GM12878 (cell line): ENCODE measurements around the gene FARS2. TPM values are rescaled to one million over a fixed set of nuclear protein-coding genes. Genes with fewer than 3 reads are reported as not detected.

Experiments used
- ATAC-seq: fragments of 200-7000 bp; cut with Tn5 transposase; 3 replicates; pipeline ENCODE4 v1.9.1; 2020; ENCODE audit warnings: mild to moderate bottlenecking, moderate library complexity
- BruUV-seq: library from RNA; stranded (reverse); fragments of 400-500 nt; replicated peaks from 2 replicates; lab custom pipeline; 2021; lab: Mats Ljungman, UMichigan
- CTCF ChIA-PET: fragments of 300-600 bp; sonication (Branson Sonifier 250); formaldehyde crosslinking; extraction: SDS; loops from one replicate; lab custom pipeline; 2021; ENCODE audit warnings: inconsistent platforms; lab: Yijun Ruan, JAX
- POLR2A ChIA-PET: fragments of 350-600 bp; formaldehyde crosslinking; extraction: SDS; loops from one replicate; lab custom pipeline; 2021; ENCODE audit warnings: inconsistent platforms; lab: Charles Lee
- RAD21 ChIA-PET: fragments of 300-600 bp; sonication (Branson Sonifier 250); formaldehyde crosslinking; loops from one replicate; lab custom pipeline; 2023; ENCODE audit warnings: antibody characterized with exemption; ENCODE audit not compliant: unreplicated experiment; lab: Charles Lee
- SMC1A ChIA-PET: fragments of 300-600 bp; sonication (Branson Sonifier 250); formaldehyde crosslinking; loops from one replicate; lab custom pipeline; 2023; ENCODE audit not compliant: unreplicated experiment, uncharacterized antibody; lab: Charles Lee
- DNase-seq: peaks from one replicate; pipeline ENCODE4 v3.0.0-alpha.2; 2011; ENCODE audit warnings: low read depth, low spot score
- FAIRE-seq: peaks from 3 replicates; lab custom pipeline; 2011; peaks lifted over from hg19 to GRCh38; lab: Jason Lieb, UNC
- H2AFZ ChIP-seq: 2 replicates; pipeline ENCODE4 v1.6.0; 2011; ENCODE audit warnings: low read depth, low read length, control low read depth; ENCODE audit not compliant: control insufficient read depth
- H3K27ac ChIP-seq: 2 replicates; pipeline ENCODE4 v1.5.1; 2011; ENCODE audit warnings: control low read depth; ENCODE audit not compliant: control insufficient read depth, insufficient read depth
- H3K27me3 ChIP-seq, 2 experiments: replicated peaks in 1 of 2; 2 replicates each; pipeline versions ENCODE4 v1.6.0 to v1.6.1; 2011; ENCODE audit warnings: low read length in 1 of 2; ENCODE audit not compliant: control insufficient read depth in 2 of 2, insufficient read depth in 2 of 2
- H3K36me3 ChIP-seq, 2 experiments: 2 replicates each; pipeline ENCODE4 v1.5.1; 2011; ENCODE audit warnings: low read length in 1 of 2; ENCODE audit not compliant: control insufficient read depth in 2 of 2, insufficient read depth in 2 of 2
- H3K4me1 ChIP-seq: 2 replicates; pipeline ENCODE4 v1.6.1; 2011; ENCODE audit warnings: mild to moderate bottlenecking, low read length, moderate library complexity, mixed read lengths; ENCODE audit not compliant: control insufficient read depth, insufficient read depth
- H3K4me2 ChIP-seq: 2 replicates; pipeline ENCODE4 v1.6.0; 2011; ENCODE audit warnings: control low read depth; ENCODE audit not compliant: control insufficient read depth, insufficient read depth
- H3K4me3 ChIP-seq: fragments of 200-600 bp; sonication (generic); 2 replicates; pipeline ENCODE4 v1.5.1; 2016
- H3K79me2 ChIP-seq: 2 replicates; pipeline ENCODE4 v1.6.0; 2011; ENCODE audit warnings: low read length; ENCODE audit not compliant: control insufficient read depth, insufficient read depth
- H3K9ac ChIP-seq: 2 replicates; pipeline ENCODE4 v1.8.0; 2011; ENCODE audit warnings: low read length, control low read depth, mixed read lengths; ENCODE audit not compliant: control insufficient read depth, insufficient read depth
- H3K9me3 ChIP-seq: replicated peaks from 3 replicates; pipeline ENCODE4 v1.5.1; 2011; ENCODE audit warnings: mild to moderate bottlenecking, low read length; ENCODE audit not compliant: control insufficient read depth, insufficient read depth
- H4K20me1 ChIP-seq: 2 replicates; pipeline ENCODE4 v1.6.0; 2011; ENCODE audit not compliant: control insufficient read depth, insufficient read depth
- BACH1 ChIP-seq: fragments of 450-650 bp; IDR thresholded peaks from 2 replicates; pipeline ENCODE4 v1.6.1; 2017; ENCODE audit warnings: mild to moderate bottlenecking, borderline replicate concordance
- BHLHE40 ChIP-seq, 2 experiments: fragments of 450-650 bp in 1 of 2; IDR thresholded peaks; 2 replicates each; pipeline ENCODE4 v1.6.1; 2011 to 2017; ENCODE audit warnings: low read depth in 2 of 2, borderline replicate concordance in 1 of 2, improper control_type of control experiment in 1 of 2, low read length in 1 of 2, mild to moderate bottlenecking in 1 of 2
- CHD4 ChIP-seq: fragments of 200-600 bp; sonication (generic); IDR thresholded peaks from 2 replicates; pipeline ENCODE4 v1.6.1; 2016; ENCODE audit warnings: mild to moderate bottlenecking
- E4F1 ChIP-seq: fragments of 450-650 bp; IDR thresholded peaks from 2 replicates; pipeline ENCODE4 v1.6.1; 2018; ENCODE audit warnings: borderline replicate concordance, mild to moderate bottlenecking; ENCODE audit not compliant: partially characterized antibody
- IKZF2 ChIP-seq, 2 experiments: fragments of 450-650 bp; IDR thresholded peaks; 2 replicates each; pipeline ENCODE4 v1.6.1; 2017; ENCODE audit warnings: mild to moderate bottlenecking in 2 of 2, moderate library complexity in 2 of 2
- MTA3 ChIP-seq: IDR thresholded peaks from 2 replicates; pipeline ENCODE4 v1.6.1; 2012; ENCODE audit warnings: low read length, inconsistent platforms, borderline replicate concordance
- MYB ChIP-seq: fragments of 150-350 bp; IDR thresholded peaks from 2 replicates; pipeline ENCODE4 v1.6.1; 2014; ENCODE audit warnings: mild to moderate bottlenecking, low read depth, low read length, borderline replicate concordance
- RELA ChIP-seq: fragments of 450-650 bp; IDR thresholded peaks from 2 replicates; pipeline ENCODE4 v1.8.0; 2014; ENCODE audit warnings: borderline replicate concordance; ENCODE audit not compliant: partially characterized antibody
- SPI1 ChIP-seq: IDR thresholded peaks from 2 replicates; pipeline ENCODE4 v1.6.1; 2011; ENCODE audit warnings: low read depth, mild to moderate bottlenecking, low read length, moderate library complexity, borderline replicate concordance; ENCODE audit not compliant: insufficient read depth
- SUZ12 ChIP-seq: fragments of 200-600 bp; sonication (generic); IDR thresholded peaks from one replicate; pipeline ENCODE4 v1.6.1; 2018; ENCODE audit warnings: antibody characterized with exemption, mild to moderate bottlenecking; ENCODE audit not compliant: unreplicated experiment
- YY1 ChIP-seq: IDR thresholded peaks from 2 replicates; pipeline ENCODE4 v1.6.1; 2011; ENCODE audit warnings: low read depth, mild to moderate bottlenecking, low read length
- WGBS: methylation state at CpG from one replicate; pipeline ENCODE4 v1.1.6; 2016; ENCODE audit warnings: low lambda C conversion rate; ENCODE audit not compliant: insufficient replicate concordance, insufficient coverage; ENCODE audit errors: missing lambda C conversion rate; 5-methylcytosine and 5-hydroxymethylcytosine counted together
- in situ Hi-C: fragments of 300-500 bp; cut with MboI; formaldehyde crosslinking; loops from 9 replicates; pipeline ENCODE4 v1.14.3; 2018; ENCODE audit warnings: mixed read lengths
- intact Hi-C: fragments of 100-400 bp; cut with micrococcal nuclease; formaldehyde crosslinking; loops from one replicate; pipeline ENCODE4 v1.14.2; 2022; ENCODE audit not compliant: unreplicated experiment
- polyA plus RNA-seq, 11 experiments: library from polyadenylated mRNA; depleted of rRNA in 4 of 11; unstranded in 6 of 11; stranded (reverse) in 5 of 11; fragments of >200 nt; fragmentation: Nextera tagmentation in 4 of 11; fragmentation: Illumina TruSeq in 1 of 11; extraction: Ambion mirVana in 4 of 11; extraction: Trizol in 1 of 11; gene quantifications; 1 replicate in 1 of 11; 2 replicates in 10 of 11; pipeline versions ENCODE4 v1.2.1 to v1.2.3, GENCODE V29; 2011 to 2016; ENCODE audit warnings: inconsistent platforms in 2 of 11, missing spikeins in 2 of 11, low read depth in 1 of 11
- total RNA-seq, 4 experiments: library from RNA; depleted of rRNA in 3 of 4; stranded (reverse); fragments of >200 nt in 3 of 4; fragmentation: Illumina TruSeq in 1 of 4; extraction: Trizol in 1 of 4; gene quantifications; 2 replicates each; pipeline versions ENCODE4 v1.2.1 to v1.2.3, GENCODE V29; 2013 to 2021

The FARS2 gene
- total and polyA plus RNA-seq, 10 of the 15 experiments (the other 5 are each of a cell fraction or from before 2014, with no cell fraction given): 16.8 to 46.7 (median 25.6) TPM

DNA sequence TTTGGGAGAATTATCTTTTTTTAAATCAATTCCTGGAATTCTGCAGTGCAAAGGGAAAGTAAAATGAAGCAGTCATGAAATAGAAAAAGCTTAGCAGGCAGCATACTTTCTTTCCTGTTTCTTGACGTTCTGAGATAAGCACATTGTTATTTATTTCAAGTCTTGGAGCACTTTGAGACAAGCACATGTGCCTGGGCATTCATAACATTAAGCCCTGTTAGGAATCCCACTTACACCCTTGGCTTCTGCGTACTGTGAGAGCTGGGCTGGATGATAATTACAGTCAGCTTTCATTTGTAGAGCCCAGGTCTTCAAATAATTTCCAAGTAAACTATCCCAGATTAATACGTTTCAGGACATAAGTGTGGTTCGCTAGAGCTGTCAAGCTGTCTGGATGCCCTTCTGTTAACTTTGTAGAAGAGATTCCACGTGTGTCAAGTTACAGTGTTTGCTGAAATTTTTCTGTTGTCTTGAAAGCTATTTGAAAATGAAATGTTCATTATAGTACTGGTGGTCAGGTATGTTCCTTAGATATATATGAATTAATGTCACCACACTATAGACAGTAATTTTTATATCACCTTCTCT lies 8.9 kb downstream of the FARS2 start:
- Histone ChIP-seq H3K4me2 (no peak overlapping the region), H3K9ac (no peak overlapping the region), H3K79me2 (peaks cover 3% of the 10 kb centered on the region), H3K27ac (no peak overlapping the region), H2AFZ (no peak overlapping the region), H3K4me1 (no peaks in the 10 kb centered on the region), H3K4me3 (no peak overlapping the region), H3K36me3 (no peaks in the 10 kb centered on the region; a peak in 2 of 4 replicates), H3K9me3 (no peaks in the 10 kb centered on the region), H3K27me3 (no peaks in the 10 kb centered on the region), H4K20me1 (no peaks in the 10 kb centered on the region)
- FAIRE-seq (no peak), DNase-seq (no peak), ATAC-seq (no peak)
- intact Hi-C loops (no loop called here), in situ Hi-C loops (no loop called here)
- SMC1A ChIA-PET: interaction anchor here (1.0 to 1.6 kb wide), 3 partner anchors 10 to 96 kb away, joined by 3 read pairs; no protein-coding TSS in a partner anchor
- POLR2A ChIA-PET: no interaction called here
- RAD21 ChIA-PET: no interaction called here
- BruUV-seq: no TSS peak
- TF ChIP-seq BACH1 (no peak), MYB (no peak), IKZF2 (IDR thresholded peaks at IDR 0.05) (no peak), YY1 (no peak), CHD4 (no peak)
- CTCF ChIA-PET: no interaction called here
- 76% methylated on average over 5 of the region's 5 CpGs for WGBS

DNA sequence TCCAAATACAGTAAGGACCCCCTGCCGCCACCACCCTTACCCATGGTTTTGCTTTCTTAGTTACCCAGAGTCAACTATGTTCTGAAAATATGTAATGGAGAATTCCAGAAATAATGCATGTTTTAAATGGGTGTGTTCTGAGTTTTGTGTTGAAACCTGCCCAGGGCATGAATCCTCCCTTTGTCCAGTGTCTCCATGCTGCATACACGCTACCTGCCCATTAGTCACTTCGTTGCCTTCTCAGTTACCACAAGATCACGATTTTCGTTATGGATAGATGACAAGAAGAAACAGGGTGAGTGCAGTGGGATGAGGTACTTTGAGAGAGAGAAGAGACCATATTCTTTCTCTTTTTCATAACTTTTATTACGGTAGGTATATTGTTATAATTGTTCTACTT lies 10.6 kb downstream of the FARS2 start:
- Histone ChIP-seq H3K9ac (no peak overlapping the region), H3K36me3 (no peaks in the 10 kb centered on the region; a peak in 2 of 4 replicates), H3K4me3 (no peak overlapping the region), H3K9me3 (no peaks in the 10 kb centered on the region), H3K4me2 (no peak overlapping the region), H2AFZ (no peak overlapping the region), H3K79me2 (no peaks in the 10 kb centered on the region; the same call in none of the 2 replicates), H4K20me1 (no peaks in the 10 kb centered on the region), H3K27ac (no peak overlapping the region), H3K27me3 (no peaks in the 10 kb centered on the region), H3K4me1 (no peaks in the 10 kb centered on the region)
- no peak for FAIRE-seq
- no peak for TF ChIP-seq MTA3
- no peak for TF ChIP-seq E4F1
- no peak for TF ChIP-seq YY1
- no peak for TF ChIP-seq RELA
- no peak for TF ChIP-seq BHLHE40 (IDR thresholded peaks at IDR 0.05; ENCODE audit: borderline replicate concordance in 1 of 2, low read depth in 2 of 2, low read length in 1 of 2)
- no peak for TF ChIP-seq SPI1
- no peak for TF ChIP-seq SUZ12
- CTCF ChIA-PET: interaction anchor here (1.6 kb wide), 1 partner anchor 31 kb away, joined by 5 read pairs; no protein-coding TSS in a partner anchor
- RAD21 ChIA-PET: no interaction called here
- in situ Hi-C loops: no loop called here
- intact Hi-C loops: no loop called here
- ATAC-seq: no peak
- POLR2A ChIA-PET: interaction anchor here (1.5 kb wide), 1 partner anchor 11 kb away, joined by 5 read pairs; the partner anchor contains the start of genes FARS2 and LYRM4
- SMC1A ChIA-PET: no interaction called here
- 97% methylated on average over 6 of the region's 6 CpGs for WGBS
- BruUV-seq: no TSS peak
- no peak for DNase-seq
